ENCODE data around the gene GPR75. TPM values are rescaled to one million over a fixed set of nuclear protein-coding genes. Genes with fewer than 3 reads are reported as not detected.

GPR75 gene
- total RNA-seq, 1 experiment from 2014 or later, result 3.9 TPM

DNA sequence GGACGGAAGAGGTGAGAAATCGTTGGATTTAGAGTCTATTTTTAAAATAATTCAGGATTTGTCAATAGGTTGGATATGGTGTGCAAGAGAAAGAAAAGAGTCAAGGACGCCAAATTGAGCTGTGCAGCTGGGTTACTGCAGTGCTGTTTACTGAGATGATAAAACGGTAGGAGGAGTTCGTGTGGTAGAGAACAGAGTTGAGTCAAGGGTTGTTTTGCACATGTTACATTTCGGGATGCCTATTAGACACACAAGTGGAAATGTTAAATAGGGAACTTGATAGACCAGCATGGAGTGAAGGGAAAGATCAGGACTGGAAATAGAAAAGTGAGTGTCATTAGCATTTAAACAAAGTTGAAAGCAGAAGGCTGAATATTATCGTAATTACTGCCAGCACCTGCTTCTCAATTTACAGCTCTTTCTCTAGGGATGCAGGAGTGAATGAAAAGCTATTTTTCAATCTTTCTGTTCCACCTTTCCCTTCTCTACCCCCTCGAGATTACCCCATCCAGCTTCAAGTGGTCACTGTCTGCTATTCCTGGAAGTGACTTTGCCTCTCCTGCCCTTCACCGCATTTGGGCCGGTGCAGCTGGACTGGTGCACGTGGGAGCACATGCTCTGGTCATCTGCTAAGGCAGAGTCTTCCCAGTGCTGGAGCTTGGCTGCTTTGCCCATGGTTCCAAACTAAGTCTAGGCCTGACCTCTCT, 30.3 kb downstream of the GPR75 start:
- TF ChIP-seq, protein P1, sequence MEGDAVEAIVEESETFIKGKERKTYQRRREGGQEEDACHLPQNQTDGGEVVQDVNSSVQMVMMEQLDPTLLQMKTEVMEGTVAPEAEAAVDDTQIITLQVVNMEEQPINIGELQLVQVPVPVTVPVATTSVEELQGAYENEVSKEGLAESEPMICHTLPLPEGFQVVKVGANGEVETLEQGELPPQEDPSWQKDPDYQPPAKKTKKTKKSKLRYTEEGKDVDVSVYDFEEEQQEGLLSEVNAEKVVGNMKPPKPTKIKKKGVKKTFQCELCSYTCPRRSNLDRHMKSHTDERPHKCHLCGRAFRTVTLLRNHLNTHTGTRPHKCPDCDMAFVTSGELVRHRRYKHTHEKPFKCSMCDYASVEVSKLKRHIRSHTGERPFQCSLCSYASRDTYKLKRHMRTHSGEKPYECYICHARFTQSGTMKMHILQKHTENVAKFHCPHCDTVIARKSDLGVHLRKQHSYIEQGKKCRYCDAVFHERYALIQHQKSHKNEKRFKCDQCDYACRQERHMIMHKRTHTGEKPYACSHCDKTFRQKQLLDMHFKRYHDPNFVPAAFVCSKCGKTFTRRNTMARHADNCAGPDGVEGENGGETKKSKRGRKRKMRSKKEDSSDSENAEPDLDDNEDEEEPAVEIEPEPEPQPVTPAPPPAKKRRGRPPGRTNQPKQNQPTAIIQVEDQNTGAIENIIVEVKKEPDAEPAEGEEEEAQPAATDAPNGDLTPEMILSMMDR (IDR thresholded peaks at IDR 0.05; ENCODE audit: insufficient read depth in 1 of 2, low read depth in 1 of 2, low read length in 1 of 2, severe bottlenecking in 1 of 2, unreplicated experiment in 1 of 2), result no peak
- no peaks in the 10 kb centered on the region for H3K27me3 Mint-ChIP-seq (ENCODE audit: insufficient read depth, unreplicated experiment)
- no peaks in the 10 kb centered on the region for H3K36me3 Mint-ChIP-seq (ENCODE audit: insufficient read depth, unreplicated experiment)
- CTCF ChIA-PET, result no interaction called here
- intact Hi-C loops (cut with micrococcal nuclease; ENCODE audit: unreplicated experiment), result loop anchor here (10.0 kb wide), 1 partner anchor 405 kb away; no protein-coding TSS in a partner anchor
- POLR2A ChIA-PET, result no interaction called here
- no peak for DNase-seq
- Histone ChIP-seq H3K27me3 (replicated peaks; ENCODE audit: control insufficient read depth, insufficient read depth, low read length) (no peaks in the 10 kb centered on the region), H3K36me3 (ENCODE audit: control insufficient read depth, insufficient read depth, low read length) (no peaks in the 10 kb centered on the region), H3K9me3 (no peaks in the 10 kb centered on the region), H3K4me3 (ENCODE audit: low read depth, low read length) (no peak overlapping the region), H3K4me1 (no peaks in the 10 kb centered on the region)
- H3K4me1 Mint-ChIP-seq (ENCODE audit: low read depth, unreplicated experiment), result no peaks in the 10 kb centered on the region
- no peak overlapping the region for H3K4me3 Mint-ChIP-seq (ENCODE audit: unreplicated experiment)
- no TSS peak for BruUV-seq (replicated peaks)
- H3K27ac Mint-ChIP-seq (ENCODE audit: unreplicated experiment), result no peak overlapping the region
- H3K9me3 Mint-ChIP-seq (ENCODE audit: unreplicated experiment), result no peaks in the 10 kb centered on the region

DNA sequence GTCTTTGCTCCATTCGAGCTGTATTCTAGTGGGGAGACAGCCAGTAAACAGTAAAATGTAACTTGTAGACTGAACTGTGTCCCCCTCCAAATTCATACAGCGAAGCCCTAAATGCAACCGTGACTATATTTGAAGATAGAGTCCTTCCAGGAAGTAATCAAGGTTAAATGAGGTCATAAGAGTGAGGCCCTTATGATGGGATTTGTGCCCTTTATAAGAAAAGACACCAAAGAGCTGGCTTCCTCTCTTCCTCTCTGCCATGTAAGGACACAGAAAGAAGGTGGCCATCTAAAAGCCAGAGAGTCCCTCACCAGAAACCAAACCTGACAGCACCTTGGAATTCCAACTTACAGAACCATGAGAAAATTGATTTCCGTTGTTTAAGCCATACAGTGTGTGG, 31.4 kb downstream of the GPR75 start:
- Mint-ChIP-seq H3K4me1 (ENCODE audit: low read depth, unreplicated experiment) (no peaks in the 10 kb centered on the region), H3K9me3 (ENCODE audit: unreplicated experiment) (no peaks in the 10 kb centered on the region), H3K27ac (ENCODE audit: unreplicated experiment) (no peak overlapping the region), H3K36me3 (ENCODE audit: insufficient read depth, unreplicated experiment) (no peaks in the 10 kb centered on the region), H3K27me3 (ENCODE audit: insufficient read depth, unreplicated experiment) (no peaks in the 10 kb centered on the region), H3K4me3 (ENCODE audit: unreplicated experiment) (no peak overlapping the region)
- H3K36me3 ChIP-seq (ENCODE audit: control insufficient read depth, insufficient read depth, low read length), result no peaks in the 10 kb centered on the region
- ChIA-PET CTCF (no interaction called here), POLR2A (no interaction called here)
- intact Hi-C loops (cut with micrococcal nuclease; ENCODE audit: unreplicated experiment), result loop anchor here (10.0 kb wide), 1 partner anchor 404 kb away; no protein-coding TSS in a partner anchor
- H3K27me3 ChIP-seq (replicated peaks; ENCODE audit: control insufficient read depth, insufficient read depth, low read length), result no peaks in the 10 kb centered on the region
- no TSS peak for BruUV-seq (replicated peaks)
- H3K9me3 ChIP-seq, result no peaks in the 10 kb centered on the region
- DNase-seq, result no peak
- H3K4me1 ChIP-seq, result no peaks in the 10 kb centered on the region
- H3K4me3 ChIP-seq (ENCODE audit: low read depth, low read length), result no peak overlapping the region
- TF ChIP-seq, protein P1 (IDR thresholded peaks at IDR 0.05; ENCODE audit: insufficient read depth in 1 of 2, low read depth in 1 of 2, low read length in 1 of 2, severe bottlenecking in 1 of 2, unreplicated experiment in 1 of 2), result no peak

DNA sequence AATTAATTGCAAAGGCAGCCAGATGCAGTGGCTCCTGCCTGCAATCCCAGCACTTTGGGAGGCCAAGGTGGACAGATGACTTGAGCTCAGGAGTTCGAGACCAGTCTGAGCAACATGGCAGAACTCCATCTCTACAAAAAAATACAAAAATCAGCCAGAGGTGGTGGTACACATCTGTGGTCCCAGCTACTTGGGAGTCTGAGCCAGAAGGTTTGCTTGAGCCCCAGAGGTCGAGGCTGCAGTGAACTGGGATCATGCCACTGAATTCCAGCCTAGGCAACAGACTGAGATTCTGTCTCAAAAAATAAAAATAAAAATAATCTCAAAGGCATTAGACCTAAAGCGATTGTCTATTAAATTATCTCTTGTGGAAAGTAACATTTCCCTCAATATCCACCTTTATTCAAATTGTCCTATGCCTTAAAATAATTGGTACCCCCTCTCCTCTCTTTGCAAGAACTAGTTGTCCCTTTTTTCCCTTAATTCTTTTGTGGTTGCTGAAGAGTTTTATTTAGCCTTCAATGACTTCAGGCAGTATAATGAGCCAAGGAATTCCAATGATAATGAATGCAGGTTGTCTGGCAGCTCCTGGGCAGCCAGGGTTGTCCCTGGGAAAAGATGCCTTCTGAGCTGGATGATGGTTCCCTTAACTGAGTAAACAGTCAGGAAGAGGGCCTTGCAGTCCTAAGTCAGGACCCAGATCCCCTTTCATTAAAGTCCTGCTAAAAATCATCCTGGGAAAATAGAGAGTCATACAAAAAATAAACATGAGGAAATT, 32.2 kb downstream of the GPR75 start:
- H3K4me1 ChIP-seq, result no peaks in the 10 kb centered on the region
- Mint-ChIP-seq H3K4me3 (ENCODE audit: unreplicated experiment) (no peak overlapping the region), H3K9me3 (ENCODE audit: unreplicated experiment) (no peaks in the 10 kb centered on the region), H3K36me3 (ENCODE audit: insufficient read depth, unreplicated experiment) (no peaks in the 10 kb centered on the region), H3K27ac (ENCODE audit: unreplicated experiment) (no peak overlapping the region), H3K4me1 (ENCODE audit: low read depth, unreplicated experiment) (no peaks in the 10 kb centered on the region), H3K27me3 (ENCODE audit: insufficient read depth, unreplicated experiment) (no peaks in the 10 kb centered on the region)
- ChIA-PET POLR2A (no interaction called here), CTCF (no interaction called here)
- TF ChIP-seq, protein P1 (IDR thresholded peaks at IDR 0.05; ENCODE audit: insufficient read depth in 1 of 2, low read depth in 1 of 2, low read length in 1 of 2, severe bottlenecking in 1 of 2, unreplicated experiment in 1 of 2), result no peak
- H3K9me3 ChIP-seq, result no peaks in the 10 kb centered on the region
- no peaks in the 10 kb centered on the region for H3K27me3 ChIP-seq (replicated peaks; ENCODE audit: control insufficient read depth, insufficient read depth, low read length)
- H3K36me3 ChIP-seq (ENCODE audit: control insufficient read depth, insufficient read depth, low read length), result no peaks in the 10 kb centered on the region
- no TSS peak for BruUV-seq (replicated peaks)
- intact Hi-C loops (cut with micrococcal nuclease; ENCODE audit: unreplicated experiment), result loop anchor here (10.0 kb wide), 1 partner anchor 403 kb away; no protein-coding TSS in a partner anchor
- H3K4me3 ChIP-seq (ENCODE audit: low read depth, low read length), result no peak overlapping the region
- no peak for DNase-seq

Data from Caco-2 (cell line).